ENCODE data around the gene MRPL37.
"Not testable (repeated sequence)": the region's sequence is repeated elsewhere in the genome, so short reads cannot be mapped to it uniquely, and the experiment has no call there.

Gene MRPL37

DNA sequence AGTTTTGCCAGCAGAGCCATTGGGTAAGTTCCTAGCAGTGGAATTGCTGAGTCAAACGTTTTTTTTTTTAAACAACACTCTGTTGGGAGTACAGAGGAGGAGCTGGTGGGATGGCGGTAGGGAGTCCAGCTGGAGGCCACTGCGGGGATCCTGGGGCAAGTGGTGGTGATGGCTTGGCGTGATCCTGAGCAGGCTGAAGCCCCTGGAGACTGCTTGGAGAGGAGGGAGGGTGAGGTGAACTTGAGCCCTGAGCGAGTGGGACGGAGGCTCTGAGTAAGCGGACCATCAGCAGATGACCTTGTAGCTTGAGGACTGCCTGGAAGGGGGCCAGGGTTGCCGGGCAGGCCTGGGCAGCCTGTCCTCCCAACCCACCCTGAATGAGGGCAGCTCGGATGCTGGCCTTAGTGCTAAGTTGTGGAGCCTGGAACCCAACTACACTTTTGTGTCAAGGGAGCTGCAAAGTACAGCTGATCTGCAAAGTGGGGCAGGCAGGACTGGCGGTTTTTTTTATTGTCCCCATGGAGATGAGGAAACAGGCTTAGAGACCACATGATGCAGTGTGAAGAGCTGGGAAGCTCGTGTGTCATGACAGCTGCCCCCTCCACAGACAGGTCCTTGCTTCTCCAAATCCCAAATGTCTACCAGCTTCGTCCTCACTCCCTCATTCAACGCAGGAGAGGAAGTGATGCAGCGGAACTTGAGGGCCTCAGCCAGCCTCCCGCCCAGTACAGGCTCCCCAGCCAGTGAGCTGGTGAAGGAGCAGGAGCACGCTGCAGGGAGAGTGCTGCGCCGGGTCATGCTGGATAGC, 20.2 kb downstream of the MRPL37 start:
- peak; percentile 57 for DNase-seq

DNA sequence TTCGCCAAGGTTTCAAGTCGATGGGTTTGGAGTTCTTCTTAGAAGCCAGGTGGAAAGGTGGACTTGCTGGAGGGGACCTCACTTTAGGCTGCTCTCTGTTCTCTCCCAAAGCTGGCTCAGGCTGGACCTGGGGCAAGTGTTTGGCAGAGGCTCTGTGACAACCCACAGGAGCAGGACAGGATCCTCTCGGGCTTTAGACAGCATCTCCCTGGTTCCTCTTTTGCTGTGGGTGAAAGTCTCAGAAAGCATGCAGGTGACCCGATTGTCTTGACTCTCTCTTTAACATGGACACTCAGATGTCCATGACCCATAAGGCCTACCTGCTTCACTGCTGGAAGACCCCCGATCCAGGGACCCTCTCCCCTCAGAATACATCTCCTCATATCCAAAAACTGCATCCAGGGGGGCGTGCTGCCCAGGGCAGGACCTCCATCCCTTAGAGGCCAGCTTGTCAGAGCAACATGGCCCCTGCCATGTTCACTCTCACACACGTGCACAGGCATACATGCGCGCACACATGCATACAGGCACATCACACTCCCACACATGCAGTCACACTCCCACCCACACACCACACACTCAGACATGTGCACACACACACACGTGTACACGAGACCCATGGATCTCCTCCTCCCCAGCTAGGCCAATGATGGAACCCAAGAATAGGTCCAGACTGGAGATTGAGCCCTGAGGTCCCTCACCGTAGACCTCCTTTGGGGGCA, 21.3 kb downstream of the MRPL37 start:
- DNase-seq = no peak

DNA sequence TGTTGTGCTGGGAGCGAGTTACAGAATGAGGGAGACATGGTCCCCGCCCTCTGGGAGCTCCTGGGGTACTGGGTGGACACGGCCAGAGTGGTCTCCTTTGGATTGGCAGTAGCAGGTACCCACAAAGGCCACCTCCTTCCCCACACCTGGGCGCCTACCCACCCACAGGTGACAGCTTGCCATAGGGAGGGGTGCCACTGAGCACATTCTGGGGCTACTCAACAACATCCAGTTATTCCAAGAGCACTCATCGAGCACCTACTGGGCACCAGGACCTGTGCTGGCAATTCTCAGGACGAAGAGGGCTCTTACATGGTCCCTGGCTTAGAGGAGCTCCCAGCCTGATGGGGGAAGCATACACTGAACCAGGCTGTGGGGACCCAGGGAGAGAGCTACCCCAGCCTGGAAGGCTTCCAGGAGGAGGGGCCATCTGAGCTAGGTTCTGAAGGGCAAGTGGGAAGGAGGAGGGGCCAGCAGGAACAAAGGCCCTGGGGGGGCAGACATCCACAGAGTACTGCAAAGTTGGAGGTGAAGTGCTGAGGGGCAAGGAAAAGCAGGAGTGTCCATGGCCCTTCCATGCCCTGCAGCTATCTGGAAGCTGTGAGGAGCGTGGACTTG, 22.0 kb downstream of the MRPL37 start:
- DNase-seq = no peak

DNA sequence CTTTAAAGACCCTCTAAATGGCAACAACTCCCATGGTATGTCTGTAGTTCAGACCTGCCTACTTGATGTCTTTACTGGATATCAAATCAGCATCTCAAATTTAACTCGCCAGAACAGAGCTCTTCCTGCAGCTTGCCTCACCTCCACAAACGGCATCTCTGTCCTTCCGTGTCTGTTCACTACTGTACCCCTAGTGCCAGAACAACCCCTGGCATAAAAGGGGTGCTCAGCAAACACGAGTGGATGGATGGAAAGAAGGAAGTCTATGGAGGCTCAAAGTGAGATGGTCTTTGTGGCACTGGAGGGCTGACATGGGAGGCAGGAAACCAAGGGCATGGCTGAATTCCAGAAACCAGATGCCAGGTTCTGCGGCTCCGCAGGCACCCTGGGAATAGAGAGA, 22.7 kb downstream of the MRPL37 start:
- no peak for DNase-seq

DNA sequence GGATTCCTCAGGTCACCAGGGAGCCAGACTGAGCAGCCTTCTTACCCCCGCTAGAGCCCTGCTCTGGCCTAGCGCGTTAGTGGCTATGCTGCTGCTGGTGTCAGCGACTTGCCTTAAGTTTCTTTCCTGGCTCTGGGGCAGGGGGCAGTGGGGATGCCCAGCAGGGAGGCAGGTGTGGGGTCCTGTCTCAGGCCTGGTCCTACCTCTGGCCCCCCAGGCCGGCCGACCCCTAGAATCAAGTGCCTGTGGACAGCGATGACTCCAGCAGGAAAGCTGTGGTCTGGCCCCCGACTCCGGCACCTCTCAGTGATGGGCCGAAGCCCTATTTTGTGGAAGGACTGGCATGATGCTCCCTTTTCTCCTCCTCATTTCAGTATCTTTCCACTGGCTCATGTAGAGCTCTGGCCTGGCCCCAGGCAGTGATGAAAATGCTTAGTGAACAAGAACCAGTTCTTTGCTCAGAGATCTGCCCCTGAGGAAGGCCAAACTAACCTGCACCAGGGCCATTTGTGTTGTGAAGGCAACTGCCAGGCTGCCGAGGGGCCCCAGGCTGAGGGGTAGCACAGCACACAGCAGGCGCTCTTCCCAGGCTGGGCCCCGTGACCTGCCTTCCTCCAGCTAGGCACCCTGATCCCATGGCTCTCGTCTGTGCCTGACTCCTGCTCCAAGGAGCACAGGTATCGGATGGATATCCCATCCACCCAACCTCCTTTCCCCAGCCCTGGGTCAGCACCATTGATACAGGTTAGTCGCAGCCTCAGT, 23.7 kb downstream of the MRPL37 start:
- DNase-seq = no peak

DNA sequence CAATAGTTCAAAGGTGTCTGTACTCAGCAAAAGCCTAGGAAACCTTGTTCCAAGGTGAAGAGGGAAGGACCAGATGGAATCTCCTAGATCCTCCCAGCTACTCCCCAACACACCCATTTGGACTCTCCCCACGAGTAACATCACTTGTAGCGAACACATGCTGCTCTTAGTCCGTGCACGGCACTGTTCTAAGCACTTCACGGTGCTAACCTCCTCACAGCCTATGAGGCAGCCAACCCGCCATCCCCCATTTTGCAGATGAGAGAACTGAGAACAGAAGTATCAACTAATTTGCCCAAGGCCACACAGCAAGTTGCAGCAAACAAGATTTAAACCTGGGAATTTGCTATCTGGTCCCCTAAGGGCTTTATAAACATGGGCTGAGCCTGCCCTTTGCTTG, 24.3 kb downstream of the MRPL37 start:
- no peak for DNase-seq

DNA sequence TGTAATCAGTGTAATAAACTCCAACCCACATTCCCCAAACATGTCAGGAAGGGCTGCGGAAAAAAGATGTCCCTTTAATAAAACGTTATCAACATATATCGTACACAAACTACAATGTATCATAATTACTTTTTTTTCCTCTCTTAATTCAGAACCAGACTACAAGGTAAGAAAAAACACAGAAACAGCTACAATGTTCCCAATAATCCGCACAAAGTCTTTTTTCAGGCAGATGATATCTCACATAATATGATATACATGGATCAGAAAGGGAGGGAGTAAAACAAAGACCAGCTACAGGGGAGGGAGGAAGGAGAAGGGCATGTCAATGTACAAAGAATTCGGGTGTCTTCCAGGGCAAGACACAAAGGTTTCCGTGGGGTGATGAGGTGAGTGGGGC, 25.4 kb downstream of the MRPL37 start:
- no peak for DNase-seq

DNA sequence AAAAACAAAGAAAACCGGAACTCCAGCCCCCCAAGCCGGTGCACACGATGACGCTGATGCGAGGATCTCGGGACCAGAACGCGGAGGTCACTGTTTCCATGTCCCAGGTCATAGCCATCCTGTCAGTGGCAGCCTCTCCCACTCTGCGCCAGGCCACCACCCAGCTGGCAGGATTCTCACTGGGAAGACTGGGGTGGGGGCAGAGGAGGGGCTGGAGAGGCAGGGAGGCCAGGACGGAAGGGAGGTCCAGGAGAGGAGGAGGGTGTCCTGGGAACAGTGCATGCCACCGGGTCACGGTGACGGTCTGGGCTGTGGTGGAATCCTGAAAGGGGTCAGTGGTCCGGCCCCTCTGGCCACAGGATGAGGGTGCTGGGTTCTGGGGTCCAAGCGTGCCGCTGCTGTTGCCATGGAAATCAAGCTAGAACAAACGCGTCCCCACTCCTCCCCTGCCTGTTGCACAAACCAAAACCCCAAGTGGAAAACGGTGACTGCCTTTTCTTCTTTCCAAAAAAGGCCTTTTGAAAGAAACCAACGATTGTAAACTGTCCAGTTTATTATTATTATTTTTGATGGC, 26.1 kb downstream of the MRPL37 start:
- DNase-seq = no peak

DNA sequence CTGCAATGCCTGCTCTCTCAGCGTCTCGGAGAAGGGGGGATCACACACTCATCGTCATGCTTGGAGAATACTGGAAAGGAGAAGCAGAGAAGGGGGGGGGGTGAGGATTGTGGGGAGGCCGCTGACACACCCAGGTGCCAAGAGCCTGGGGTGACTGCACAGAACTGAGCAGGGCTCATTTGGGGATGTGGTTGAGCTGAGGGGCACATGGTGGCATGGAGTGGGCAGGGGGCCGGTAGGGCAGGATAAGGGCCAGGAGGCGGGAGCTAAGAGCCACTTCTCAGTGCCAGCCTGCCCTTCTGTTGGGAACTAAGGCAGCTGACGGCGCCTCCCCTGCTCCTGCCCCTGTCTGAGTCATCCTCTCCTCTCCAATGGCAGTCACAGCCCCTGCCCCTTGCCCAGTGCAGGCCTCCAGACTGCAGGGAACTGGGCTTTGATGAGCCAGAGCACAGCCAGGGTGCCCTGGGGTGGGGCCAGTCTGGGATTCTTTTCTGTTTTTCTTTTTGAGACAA, 27.2 kb downstream of the MRPL37 start:
- DNase-seq = no peak

DNA sequence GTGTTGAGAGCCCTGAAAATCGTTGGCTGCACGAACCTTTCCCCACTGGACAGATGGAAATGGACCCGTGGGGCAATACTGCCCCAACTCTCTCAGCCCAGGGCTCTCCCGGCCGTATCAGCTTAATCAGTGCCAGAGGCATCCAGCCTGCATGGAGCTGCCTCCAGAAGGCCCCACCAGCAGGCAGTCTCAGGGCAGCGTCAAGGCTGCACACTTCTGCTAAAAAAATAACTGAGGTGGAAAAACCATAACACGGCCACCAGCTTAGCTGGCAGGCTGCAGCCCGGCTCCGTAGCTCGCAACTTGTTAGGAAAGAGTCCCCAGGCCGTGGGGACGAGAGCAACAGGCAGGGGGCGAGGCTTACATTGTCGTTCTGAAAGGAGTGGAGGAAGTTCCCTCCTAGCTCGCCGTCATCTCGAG, 27.9 kb downstream of the MRPL37 start:
- DNase-seq = no peak

DNA sequence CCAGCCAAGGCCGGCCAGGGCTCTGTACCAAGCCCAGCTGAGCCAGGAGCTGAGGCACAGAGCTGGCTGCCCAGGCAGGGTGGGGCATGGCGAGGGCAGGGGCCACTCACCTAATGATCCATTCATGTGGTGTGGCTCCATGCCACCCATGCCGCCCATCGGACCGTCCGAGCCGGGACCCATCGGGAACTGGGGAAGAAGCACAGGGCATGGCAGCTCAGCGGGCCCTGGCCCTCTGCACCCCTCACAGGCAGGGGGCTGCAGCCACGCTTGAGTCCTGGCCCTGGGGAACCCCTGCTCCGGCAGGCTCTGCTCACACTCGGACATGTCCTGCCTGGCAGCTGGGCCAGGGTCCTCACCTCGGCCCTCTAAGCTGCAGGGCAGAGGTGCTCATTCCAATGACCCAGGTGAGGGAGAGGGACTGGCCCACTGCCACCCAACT, 28.7 kb downstream of the MRPL37 start:
- no peak for DNase-seq

DNA sequence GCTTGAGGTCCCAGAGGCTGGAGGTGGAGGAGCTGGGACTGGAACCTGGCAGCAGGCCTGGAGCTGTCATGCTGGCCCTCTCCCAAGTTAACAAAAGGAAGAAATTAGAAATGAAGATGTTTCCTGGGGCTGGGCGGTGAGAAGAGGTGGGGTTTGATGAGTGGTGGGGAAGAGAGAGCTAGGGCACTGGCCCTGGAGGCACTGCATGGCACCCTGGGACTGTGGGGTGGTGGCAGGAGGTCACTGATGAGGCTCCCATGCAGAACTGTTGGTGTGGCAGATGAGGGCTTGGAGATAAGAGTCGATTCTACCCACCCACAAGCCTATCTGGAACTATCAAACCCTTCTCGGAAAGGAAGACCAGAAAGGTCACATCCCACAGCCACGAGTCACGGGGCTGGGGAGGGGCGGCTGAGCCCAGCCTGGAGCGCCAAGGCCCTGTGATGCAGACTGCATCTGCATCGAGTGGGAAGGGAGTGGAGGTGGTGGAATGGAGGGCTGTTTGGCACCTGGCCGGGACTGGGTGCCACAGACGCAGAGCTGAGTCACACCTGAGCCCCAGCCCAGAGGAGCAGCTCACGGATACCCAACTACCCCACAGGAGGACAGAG, 29.4 kb downstream of the MRPL37 start:
- no peak for DNase-seq

DNA sequence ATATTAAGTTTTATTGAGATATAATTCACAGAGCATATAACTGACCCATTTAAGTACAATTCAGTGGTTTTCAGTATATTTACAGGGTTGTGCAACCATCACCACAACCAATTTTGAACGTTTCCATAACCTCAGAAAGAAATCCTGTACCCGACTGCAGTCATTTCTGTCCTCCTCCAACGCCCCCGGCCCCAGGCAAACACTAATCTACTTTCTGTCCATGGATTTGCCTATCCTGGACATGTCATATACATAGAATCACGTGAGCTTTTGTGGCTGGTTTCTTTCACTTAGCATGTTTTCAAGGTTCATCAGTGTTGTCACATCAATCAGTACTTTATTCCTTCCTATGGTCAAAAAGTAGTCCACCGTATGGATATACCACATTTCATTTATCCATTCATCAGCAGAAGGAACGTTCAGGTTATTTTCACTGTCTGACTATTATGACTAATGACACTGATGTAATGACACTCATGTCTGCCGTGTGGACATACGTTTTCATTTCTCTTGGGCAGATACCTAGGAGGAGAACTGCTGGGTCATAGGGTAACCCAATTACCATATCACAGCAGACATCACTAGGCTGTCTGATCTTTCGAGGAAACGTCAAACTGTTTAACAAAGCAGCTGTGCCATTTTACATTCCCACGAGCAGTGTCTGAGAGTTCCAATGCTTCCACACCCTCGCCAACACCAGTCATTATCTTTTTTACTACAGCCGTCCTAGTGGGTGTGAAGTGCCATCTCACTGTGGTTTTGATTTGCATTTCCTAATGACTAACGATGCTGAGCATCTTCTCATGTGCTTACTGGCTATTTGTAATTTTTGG, 30.8 kb downstream of the MRPL37 start:
- no peak for DNase-seq

DNA sequence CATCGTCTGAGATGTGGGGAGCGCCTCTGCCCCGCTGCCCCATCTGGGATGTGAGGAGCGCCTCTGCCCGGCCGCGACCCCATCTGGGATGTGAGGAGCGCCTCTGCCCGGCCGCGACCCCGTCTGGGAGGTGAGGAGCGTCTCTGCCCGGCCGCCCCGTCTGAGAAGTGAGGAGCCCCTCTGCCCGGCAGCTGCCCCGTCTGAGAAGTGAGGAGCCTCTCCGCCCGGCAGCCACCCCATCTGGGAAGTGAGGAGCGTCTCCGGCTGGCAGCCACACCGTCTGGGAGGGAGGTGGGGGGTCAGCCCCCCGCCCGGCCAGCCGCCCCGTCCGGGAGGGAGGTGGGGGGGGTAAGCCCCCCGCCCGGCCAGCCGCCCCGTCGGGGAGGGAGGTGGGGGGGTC, 33.2 kb downstream of the MRPL37 start:
- DNase-seq = not testable (repeated sequence)

DNA sequence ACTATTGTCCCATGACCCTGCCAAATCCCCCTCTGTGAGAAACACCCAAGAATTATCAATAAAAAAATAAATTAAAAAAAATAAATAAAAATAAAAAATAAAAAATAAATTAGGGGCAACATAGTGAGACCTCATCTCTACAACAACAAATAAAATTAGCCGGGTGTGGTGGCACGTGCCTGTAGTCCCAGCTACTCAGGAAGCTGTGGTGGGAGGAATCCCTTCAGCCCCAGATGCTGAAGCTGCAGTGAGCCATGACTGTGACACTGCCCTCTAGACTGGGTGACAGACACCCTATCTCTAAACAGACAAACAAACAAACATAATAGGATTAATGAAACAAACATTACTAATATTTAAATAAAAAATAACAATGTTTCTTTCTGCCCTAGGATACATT, 34.3 kb downstream of the MRPL37 start:
- DNase-seq = no peak

DNA sequence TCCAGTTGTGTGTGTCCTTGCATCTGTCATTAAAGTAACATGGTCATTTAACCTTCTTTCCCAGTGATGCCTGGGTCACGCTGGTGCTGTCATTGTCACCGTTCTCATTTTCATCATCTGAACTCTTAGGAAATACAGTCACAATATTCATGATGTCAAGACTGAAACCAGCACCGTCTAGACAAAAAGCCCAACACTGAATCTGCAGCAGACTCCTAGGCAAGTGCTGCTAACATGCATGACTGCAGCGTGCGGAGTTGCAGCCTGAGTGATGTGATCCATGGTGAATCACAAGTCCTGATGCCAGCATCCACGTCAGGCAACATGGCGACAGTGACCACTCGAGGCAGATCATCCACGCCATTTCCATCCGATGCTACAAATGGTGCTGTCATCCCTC, 37.6 kb downstream of the MRPL37 start:
- no peak for DNase-seq

DNA sequence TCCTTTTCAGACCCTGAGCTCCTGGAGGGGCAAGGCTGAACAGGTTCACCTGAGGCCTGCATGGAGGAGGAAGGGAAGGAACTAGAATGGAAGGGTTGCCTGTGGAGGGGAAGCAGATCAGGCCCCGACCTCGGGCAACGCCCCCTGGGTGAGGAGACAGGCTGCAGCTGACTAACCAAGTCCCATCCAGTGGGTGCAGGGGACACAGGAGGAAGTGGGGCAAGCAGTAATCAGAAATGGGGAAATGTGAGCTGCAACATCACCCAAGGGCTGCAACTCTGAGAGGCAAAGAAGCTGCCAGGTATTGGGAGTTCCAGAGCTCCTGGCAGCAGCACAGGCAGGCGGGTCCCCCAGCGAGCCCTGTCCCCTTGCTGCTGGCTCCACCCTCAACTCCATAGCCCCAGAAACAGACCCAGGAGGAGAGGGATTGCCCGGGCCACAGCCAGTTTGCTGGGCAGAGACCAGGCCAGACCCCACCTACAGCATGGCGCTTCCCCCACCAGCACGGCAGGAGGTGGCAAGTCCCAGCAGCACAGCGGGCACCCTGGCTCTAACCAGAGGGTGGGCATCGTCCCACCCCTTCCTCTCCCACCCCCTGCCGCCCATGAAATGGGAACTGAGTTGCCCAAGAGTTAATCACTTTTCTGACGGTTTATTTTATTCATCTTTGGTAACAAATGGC, 38.5 kb downstream of the MRPL37 start:
- DNase-seq = no peak

DNA sequence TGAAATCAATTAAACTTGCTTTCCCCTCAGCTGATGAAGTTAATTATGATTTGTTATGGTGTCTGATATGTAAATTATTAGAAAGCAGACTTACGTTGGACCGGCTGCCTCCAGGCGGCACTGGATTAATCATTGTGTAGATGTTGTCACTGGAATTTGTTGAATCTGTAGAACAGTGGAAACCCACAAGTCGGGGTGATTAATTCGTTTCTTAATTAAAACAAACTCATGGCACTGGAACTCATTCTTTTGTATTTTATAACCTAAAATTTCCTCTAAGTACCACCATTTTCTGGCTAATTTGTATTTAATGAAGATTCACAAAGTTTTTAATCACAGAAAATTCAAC, 39.0 kb downstream of the MRPL37 start:
- DNase-seq = no peak

DNA sequence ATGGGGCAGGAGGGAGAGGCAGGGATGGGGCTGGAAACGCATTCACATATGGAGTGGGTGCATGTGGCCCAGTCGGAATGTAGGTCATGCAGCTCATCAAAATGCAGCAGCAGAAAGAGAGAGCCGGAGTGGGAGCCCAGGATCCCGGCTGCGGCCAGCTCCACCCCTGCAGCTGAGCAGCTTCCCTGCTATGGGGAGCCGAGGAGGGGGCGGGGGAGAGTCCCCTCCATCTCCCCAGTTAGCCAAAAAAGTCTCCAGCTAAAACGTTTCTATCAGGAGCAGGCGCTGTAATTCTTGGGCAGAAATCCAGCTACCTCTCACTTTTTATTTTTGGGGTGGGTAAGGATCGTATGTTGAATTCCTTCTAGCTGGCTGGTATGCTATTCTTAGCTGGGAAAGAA, 39.7 kb downstream of the MRPL37 start:
- no peak for DNase-seq

DNA sequence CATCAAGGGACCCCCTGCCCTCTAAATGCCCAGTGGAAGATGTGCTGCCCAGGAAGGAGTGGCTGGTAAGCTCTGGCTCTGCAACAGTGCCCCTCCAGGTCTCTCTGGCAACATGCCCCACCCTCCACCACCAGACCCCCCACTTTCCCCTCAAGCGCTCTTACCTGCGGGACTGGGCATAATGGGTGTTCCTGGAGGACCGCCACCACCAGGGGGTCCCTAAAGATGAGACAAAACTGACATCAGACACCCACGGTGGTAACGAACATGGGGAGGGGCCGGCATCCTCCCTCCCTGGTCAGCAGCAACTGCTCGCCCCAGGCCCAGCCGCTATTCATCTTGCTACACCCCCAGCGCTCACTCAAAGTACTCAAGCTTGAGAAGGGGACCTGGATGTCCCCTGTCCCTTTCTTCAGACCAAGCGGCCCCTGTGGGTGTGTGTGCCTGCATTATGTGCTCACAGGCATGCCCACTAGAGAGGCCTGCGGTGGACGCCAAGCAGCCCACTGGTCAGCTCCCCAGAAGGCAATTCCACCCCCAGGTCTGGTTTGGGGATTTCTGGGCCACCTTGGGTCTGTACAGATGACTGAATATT, 40.9 kb downstream of the MRPL37 start:
- no peak for DNase-seq

Measured in femur (tissue), 1 donor.